ENCODE results near the gene SMS.

- TF ChIP-seq REST (IDR thresholded peaks at IDR 0.05; ENCODE audit: insufficient read depth in 1 of 2, low read depth in 2 of 2, low read length in 2 of 2) (no peak), FOXP2 (optimal IDR thresholded peaks at IDR 0.05; ENCODE audit: borderline replicate concordance, extremely low read depth, extremely low read length, insufficient read depth) (no peak), TAF1 (IDR thresholded peaks at IDR 0.05; ENCODE audit: borderline replicate concordance, insufficient read depth, low read length) (no peak), SIN3A (IDR thresholded peaks at IDR 0.05; ENCODE audit: borderline replicate concordance, insufficient read depth, low read length) (no peak)
Measured at GRCh38 chrX:22043872-22044271, 103.4 kb downstream of the SMS start.
